ENCODE results near the gene SSTR3.

SSTR3 gene

GRCh38 chr22:37167176-37167980 lies 44.9 kb downstream of the SSTR3 start:
- DNase-seq (ENCODE audit: low read depth in 2 of 2): no peak

GRCh38 chr22:37166675-37167066 lies 45.6 kb downstream of the SSTR3 start:
- DNase-seq (ENCODE audit: low read depth in 2 of 2): peak; percentile 70 to 85

- DNase-seq (ENCODE audit: low read depth in 2 of 2): no peak
These were observed 46.2 kb downstream of the SSTR3 start for GRCh38 chr22:37165940-37166674.

- no peak for DNase-seq (ENCODE audit: low read depth in 2 of 2)
These were observed 47.2 kb downstream of the SSTR3 start for GRCh38 chr22:37165066-37165465.

GRCh38 chr22:37164505-37164887 lies 47.8 kb downstream of the SSTR3 start:
- DNase-seq (ENCODE audit: low read depth in 2 of 2): no peak

GRCh38 chr22:37163575-37164504 lies 48.4 kb downstream of the SSTR3 start:
- peak in 1 of 2 experiments; percentile 72 for DNase-seq (ENCODE audit: low read depth in 2 of 2)

- no peak for DNase-seq (ENCODE audit: low read depth in 2 of 2)
These were observed 49.2 kb downstream of the SSTR3 start for GRCh38 chr22:37163096-37163489.

GRCh38 chr22:37162221-37163095 lies 49.8 kb downstream of the SSTR3 start:
- peak; percentile 60 to 72 for DNase-seq (ENCODE audit: low read depth in 2 of 2)

GRCh38 chr22:37161443-37161842 lies 50.8 kb downstream of the SSTR3 start:
- DNase-seq (ENCODE audit: low read depth in 2 of 2): no peak

- no peak for DNase-seq (ENCODE audit: low read depth in 2 of 2)
These were observed 52.2 kb downstream of the SSTR3 start for GRCh38 chr22:37160027-37160426.

- no peak for DNase-seq (ENCODE audit: low read depth in 2 of 2)
These were observed 53.4 kb downstream of the SSTR3 start for GRCh38 chr22:37158963-37159290.

GRCh38 chr22:37157516-37158285 lies 54.6 kb downstream of the SSTR3 start:
- DNase-seq (ENCODE audit: low read depth in 2 of 2): no peak

- no peak for DNase-seq (ENCODE audit: low read depth in 2 of 2)
These were observed 55.4 kb downstream of the SSTR3 start for GRCh38 chr22:37156686-37157435.

- no peak for DNase-seq (ENCODE audit: low read depth in 2 of 2)
These were observed 56.3 kb downstream of the SSTR3 start for GRCh38 chr22:37155971-37156370.

GRCh38 chr22:37154925-37155712 lies 57.2 kb downstream of the SSTR3 start:
- no peak for DNase-seq (ENCODE audit: low read depth in 2 of 2)
